NCI-H2081 (cell line): ENCODE data around the gene GPHA2.
"Not testable (repeated sequence)": the region's sequence is repeated elsewhere in the genome, so short reads cannot be mapped to it uniquely, and the experiment has no call there.

Experiments
- DNase-seq, 2 experiments: peaks; one replicate each; lab custom pipeline; 2025; lab: John Stamatoyannopoulos, UW

GPHA2 gene, protein sequence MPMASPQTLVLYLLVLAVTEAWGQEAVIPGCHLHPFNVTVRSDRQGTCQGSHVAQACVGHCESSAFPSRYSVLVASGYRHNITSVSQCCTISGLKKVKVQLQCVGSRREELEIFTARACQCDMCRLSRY

DNA sequence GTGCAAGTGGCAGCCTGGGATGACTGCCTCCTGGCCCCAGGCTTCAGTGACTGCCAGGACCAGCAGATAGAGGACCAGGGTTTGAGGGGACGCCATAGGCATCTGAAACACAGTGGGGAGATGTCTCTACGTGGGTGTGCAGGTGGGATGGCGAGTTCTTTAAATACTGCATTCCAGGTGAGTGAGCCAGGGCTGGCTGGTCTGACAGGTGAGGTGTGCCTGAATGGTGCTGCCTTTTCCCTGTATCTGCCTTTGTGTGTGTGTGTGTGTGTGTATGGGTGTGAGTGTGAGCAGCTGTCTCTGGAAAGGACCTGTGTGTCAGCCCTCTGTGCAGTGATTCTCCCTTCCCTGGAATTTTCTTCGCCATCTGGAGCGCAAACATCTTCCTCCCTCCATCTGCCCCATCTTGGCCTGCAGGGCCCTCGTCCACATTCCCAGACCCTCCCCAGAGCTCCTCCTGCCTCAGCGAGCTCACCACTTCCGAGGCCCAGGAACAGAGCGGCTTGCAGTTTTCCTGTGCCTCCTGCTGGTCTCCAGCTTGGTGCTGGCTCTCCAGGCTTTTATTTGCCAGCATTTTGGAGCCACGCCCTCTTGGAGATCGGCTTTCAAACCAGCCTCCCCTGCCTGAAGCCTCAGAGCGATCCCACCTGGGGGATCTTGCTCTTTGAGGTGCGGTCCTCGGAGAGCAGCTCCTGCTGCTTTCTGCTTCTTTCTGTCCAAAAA is at the start of gene GPHA2:
Gene GPHA2 (minus strand): TSS at position 535 of the 723 bp plus-strand sequence. CDS start 433 bp downstream, at position 102.
- DNase-seq, result peak; percentile 23 to 38

DNA sequence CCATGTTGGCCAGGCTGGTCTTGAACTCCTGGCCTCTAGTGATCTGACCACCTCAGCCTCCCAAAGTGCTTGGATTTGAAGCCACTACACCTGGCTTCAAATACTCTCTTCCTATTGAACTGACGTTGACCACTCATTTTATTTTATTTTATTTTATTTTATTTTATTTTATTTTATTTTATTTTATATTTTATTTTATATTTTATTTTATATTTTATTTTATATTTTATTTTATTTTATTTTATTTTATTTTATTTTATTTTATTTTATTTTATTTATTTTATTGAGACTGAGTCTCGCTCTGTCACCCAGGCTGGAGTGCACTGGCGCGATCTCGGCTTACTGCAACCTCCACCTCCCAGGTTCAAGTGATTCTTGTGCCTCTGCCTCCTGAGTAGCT is 47.6 kb upstream of the GPHA2 start:
- DNase-seq, result not testable (repeated sequence)

GRCh38 chr11:64976651-64977050 is 41.0 kb upstream of the GPHA2 start:
- no peak for DNase-seq

GRCh38 chr11:64974124-64974523 is 38.4 kb upstream of the GPHA2 start:
- DNase-seq, result no peak

GRCh38 chr11:64971421-64972233 is 35.9 kb upstream of the GPHA2 start, which contains the start of gene MAJIN:
TSS of gene MAJIN (minus strand) at chr11:64972108. CDS start at chr11:64959405, 12,703 bp downstream.
- no peak for DNase-seq

GRCh38 chr11:64970731-64971151 is 35.0 kb upstream of the GPHA2 start:
- no peak for DNase-seq

DNA sequence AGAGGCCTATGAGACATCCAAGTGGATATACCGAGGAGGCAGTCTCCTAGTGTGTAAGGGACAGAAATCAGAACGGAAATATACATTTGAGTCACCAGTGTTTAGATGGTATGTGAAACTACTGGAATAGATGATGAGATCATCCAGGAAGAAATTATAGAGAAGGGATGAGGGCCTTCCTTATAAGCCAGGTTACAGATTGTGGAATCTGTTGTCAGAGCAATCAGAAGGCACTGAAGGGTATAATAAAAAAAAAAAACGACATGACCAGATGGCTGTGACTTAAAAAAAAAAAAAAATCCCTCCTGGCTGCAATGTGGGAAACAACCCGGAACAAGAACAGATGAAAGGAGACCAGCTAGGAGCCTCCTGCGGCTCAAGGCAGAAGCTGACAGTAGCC is 33.5 kb upstream of the GPHA2 start:
- no peak for DNase-seq

GRCh38 chr11:64967375-64967774 is 31.7 kb upstream of the GPHA2 start:
- no peak for DNase-seq

DNA sequence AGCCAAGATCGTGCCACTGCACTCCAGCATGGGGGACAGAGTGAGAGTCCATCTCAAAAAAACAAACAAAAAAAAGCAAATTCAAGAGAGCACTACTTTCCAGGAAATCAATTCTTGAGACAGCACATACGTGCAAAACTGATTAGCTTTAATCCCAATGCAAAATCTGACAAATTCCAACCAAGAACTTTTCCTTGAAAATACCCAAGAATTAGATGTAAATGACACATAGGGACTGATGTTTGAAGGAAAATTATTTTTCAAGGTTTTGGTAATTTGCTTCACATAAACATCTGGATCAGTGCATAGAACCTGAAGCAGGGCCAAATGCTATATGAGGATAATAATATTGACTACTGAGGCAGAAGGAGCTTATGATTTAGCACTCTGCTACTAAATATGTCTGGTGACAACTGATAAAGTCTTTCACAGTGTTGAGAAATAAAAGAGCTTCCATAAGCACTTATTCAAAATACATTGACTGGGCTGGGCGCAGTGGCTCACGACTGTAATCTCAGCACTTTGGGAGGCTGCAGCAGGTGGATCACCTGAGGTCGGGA is 27.5 kb upstream of the GPHA2 start:
- DNase-seq, result no peak

DNA sequence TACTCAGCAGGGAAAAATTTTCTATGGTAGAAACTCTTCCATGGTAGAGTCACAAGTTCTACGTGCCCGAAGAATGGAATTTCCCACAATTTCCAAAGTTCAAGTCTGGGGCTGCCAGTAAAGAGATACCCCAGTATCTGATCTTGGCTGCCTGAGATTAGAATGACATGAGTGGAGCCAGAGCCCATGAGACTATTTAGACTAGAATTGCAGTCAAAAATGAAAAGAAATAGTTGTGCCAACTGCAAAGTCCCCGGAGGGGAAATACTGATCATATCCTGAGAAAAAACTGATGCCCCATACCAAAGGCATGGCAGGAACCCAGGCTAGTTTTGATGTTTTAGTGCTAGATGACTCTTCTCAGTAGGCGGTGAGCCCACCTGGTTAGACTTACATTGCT is 25.0 kb upstream of the GPHA2 start:
- DNase-seq, result no peak

- no peak for DNase-seq
Observed at GRCh38 chr11:64959498-64959897, 23.8 kb upstream of the GPHA2 start.

GRCh38 chr11:64954201-64954600 is 18.5 kb upstream of the GPHA2 start:
- DNase-seq, result no peak

- DNase-seq, result no peak
Observed at GRCh38 chr11:64951529-64951928, 15.8 kb upstream of the GPHA2 start.

GRCh38 chr11:64947208-64947814 is 11.6 kb upstream of the GPHA2 start:
- DNase-seq, result no peak

DNA sequence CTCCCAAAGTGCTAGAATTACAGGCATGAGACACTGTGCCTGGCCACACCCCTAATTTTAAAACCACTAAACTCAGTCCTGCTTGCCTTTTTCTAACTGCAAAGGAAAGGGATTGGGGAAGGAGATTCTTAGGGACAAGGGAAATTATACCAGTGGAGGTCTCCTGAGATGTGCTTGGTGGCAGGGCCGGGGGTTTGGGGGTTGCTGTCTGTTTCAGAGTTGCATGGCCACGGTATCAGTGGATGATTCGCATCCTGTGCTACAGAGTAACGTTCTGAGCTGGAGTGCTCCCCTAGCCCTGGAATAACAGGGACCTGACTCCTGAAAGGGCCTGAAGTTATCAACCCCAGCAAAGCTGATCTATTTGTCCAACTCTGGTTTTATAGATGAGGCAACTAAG is 846 bp upstream of the GPHA2 start:
- no peak for DNase-seq

DNA sequence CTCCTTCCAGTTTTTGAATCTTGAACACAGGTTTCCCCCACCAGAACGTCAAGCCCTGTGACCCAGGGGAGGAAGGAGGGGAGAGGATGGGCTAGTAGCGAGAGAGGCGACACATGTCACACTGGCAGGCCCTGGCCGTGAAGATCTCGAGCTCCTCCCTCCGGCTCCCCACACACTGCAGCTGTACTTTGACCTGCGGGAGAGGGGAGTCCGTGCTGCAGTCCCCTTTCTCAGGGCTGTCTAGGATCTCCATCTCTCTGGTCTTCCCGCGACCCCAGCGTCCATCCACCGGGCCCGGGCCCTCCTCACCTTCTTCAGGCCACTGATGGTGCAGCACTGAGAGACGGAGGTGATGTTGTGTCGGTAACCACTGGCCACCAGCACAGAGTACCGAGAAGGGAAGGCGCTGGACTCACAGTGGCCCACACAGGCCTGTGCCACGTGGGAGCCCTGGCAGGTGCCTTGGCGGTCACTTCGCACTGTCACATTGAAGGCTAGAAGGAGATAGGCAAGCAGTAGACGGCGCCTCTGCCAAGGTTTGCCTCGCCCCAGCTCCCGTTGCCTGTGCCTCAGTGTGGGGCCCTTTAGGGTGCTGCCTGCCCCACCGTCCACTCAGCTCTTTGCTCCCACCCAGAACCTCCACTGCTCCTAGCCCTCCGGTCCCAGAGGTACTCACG is 873 bp downstream of the GPHA2 start:
- DNase-seq, result no peak

DNA sequence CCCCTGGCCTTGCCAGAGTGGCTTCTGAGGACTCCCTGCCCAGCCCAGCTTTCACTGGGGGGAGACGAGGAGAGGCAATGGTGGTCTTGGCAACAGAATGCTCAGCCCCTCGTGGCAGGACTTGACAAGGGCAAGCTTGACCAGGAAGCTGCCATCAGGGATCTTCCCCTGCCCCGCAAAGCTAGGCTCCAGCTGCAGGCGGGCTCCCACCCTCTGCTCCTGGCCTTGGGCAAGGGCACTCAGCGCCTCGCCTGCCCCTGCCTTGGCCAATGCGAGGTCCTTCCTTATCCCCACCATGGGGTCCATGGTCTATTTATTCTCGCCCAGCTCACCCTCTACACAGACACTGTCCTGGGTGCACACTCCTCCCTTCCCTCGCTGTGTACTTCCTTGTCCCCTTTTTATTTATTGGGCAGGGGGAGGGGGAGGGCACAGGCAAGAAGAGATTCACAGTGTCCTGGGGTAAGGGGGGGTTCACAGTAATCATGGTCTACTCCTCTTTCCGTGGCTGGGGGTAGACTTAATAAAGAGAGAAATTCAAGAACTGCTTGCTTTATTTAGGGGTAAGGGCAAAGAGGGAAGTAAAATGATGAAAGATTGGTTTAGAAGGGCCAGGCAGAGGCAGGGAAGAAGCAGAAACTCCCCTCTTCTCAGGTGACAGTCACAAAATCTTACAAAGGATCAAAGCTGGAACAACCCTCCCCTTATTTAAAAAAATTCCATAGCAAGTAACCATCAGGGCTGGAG is 1.6 kb downstream of the GPHA2 start:
- DNase-seq, result no peak

GRCh38 chr11:64933213-64933934 is 2.3 kb downstream of the GPHA2 start:
- no peak for DNase-seq

GRCh38 chr11:64932324-64932723 is 3.4 kb downstream of the GPHA2 start:
- no peak for DNase-seq

GRCh38 chr11:64931290-64931689 is 4.4 kb downstream of the GPHA2 start:
- DNase-seq, result no peak
